Stimulated activated CD8-positive, alpha-beta memory T cell treated with anti-CD3 and anti-CD28 coated beads, Interleukin-15, amount 100 ng/mL, for 48 hours (primary cell): ENCODE data around the gene LHFPL2.
"Not testable (repeated sequence)": the region's sequence is repeated elsewhere in the genome, so short reads cannot be mapped to it uniquely, and the experiment has no call there.

Source experiments
- DNase-seq, 2 donors: peaks; one replicate each; pipeline ENCODE4 v3.0.0-alpha.2; 2020; ENCODE audit warnings: low read depth in 2 of 2

The LHFPL2 gene

GRCh38 chr5:78648359-78649210, at the start of gene LHFPL2:
LHFPL2 (minus strand) TSS chr5:78648772; CDS start chr5:78510213, 138,559 bp downstream.
- no peak for DNase-seq

- DNase-seq = no peak
Observed at GRCh38 chr5:78696637-78697036, 48.1 kb upstream of the LHFPL2 start.

- DNase-seq = not testable (repeated sequence)
Observed at GRCh38 chr5:78696052-78696451, 47.5 kb upstream of the LHFPL2 start.

- no peak for DNase-seq
Observed at GRCh38 chr5:78693339-78693738, 44.8 kb upstream of the LHFPL2 start.

- no peak for DNase-seq
Observed at GRCh38 chr5:78691084-78691960, 42.8 kb upstream of the LHFPL2 start.

GRCh38 chr5:78690253-78690972, 41.8 kb upstream of the LHFPL2 start:
- no peak for DNase-seq

GRCh38 chr5:78689540-78690252, 41.1 kb upstream of the LHFPL2 start:
- no peak for DNase-seq

GRCh38 chr5:78687514-78687913, 38.9 kb upstream of the LHFPL2 start:
- DNase-seq = not testable (repeated sequence)

- DNase-seq = not testable (repeated sequence)
Observed at GRCh38 chr5:78683905-78684304, 35.3 kb upstream of the LHFPL2 start.

- no peak for DNase-seq
Observed at GRCh38 chr5:78679905-78680304, 31.3 kb upstream of the LHFPL2 start.

GRCh38 chr5:78677777-78678668, 29.5 kb upstream of the LHFPL2 start:
- DNase-seq = no peak

- no peak for DNase-seq
Observed at GRCh38 chr5:78675956-78676730, 27.6 kb upstream of the LHFPL2 start.

- DNase-seq = not testable (repeated sequence)
Observed at GRCh38 chr5:78673827-78674226, 25.3 kb upstream of the LHFPL2 start.

GRCh38 chr5:78672154-78672553, 23.6 kb upstream of the LHFPL2 start:
- no peak for DNase-seq

GRCh38 chr5:78671609-78672008, 23.0 kb upstream of the LHFPL2 start:
- DNase-seq = no peak

GRCh38 chr5:78670701-78671269, 22.2 kb upstream of the LHFPL2 start:
- DNase-seq = no peak

- DNase-seq = no peak
Observed at GRCh38 chr5:78669331-78669730, 20.8 kb upstream of the LHFPL2 start.

GRCh38 chr5:78667461-78668103, 19.0 kb upstream of the LHFPL2 start:
- no peak for DNase-seq

GRCh38 chr5:78666975-78667374, 18.4 kb upstream of the LHFPL2 start:
- DNase-seq = not testable (repeated sequence)
